Lower lobe of right lung (tissue), 2 donors: ENCODE results near the gene SLC48A1. TPM values are rescaled to one million over a fixed set of nuclear protein-coding genes. Genes with fewer than 3 reads are reported as not detected.

Experiments
- ATAC-seq, 2 donors: fragments of 200-7000 bp; cut with Tn5 transposase; one replicate each; pipeline ENCODE4 v1.9.1; 2020 to 2022; ENCODE audit warnings: mild to moderate bottlenecking in 2 of 2, moderate library complexity in 2 of 2
- DNase-seq: peaks from one replicate; pipeline ENCODE4 v3.0.0-alpha.2; 2020
- H3K27ac ChIP-seq: fragments of 200-600 bp; one replicate; pipeline ENCODE4 v1.8.0; 2022
- H3K27me3 ChIP-seq: fragments of 200-600 bp; one replicate; pipeline ENCODE4 v1.8.0; 2022; ENCODE audit warnings: low read depth
- H3K36me3 ChIP-seq: fragments of 200-600 bp; one replicate; pipeline ENCODE4 v1.8.0; 2022; ENCODE audit warnings: mild to moderate bottlenecking
- H3K4me1 ChIP-seq: fragments of 200-600 bp; one replicate; pipeline ENCODE4 v1.8.0; 2022
- H3K4me3 ChIP-seq: fragments of 200-600 bp; one replicate; pipeline ENCODE4 v1.8.0; 2022; ENCODE audit warnings: mild to moderate bottlenecking
- H3K9me3 ChIP-seq: fragments of 200-600 bp; one replicate; pipeline ENCODE4 v1.8.0; 2022
- CTCF ChIP-seq: fragments of 200-600 bp; IDR thresholded peaks from one replicate; pipeline ENCODE4 v1.8.0; 2022; ENCODE audit warnings: antibody characterized with exemption, mild to moderate bottlenecking
- intact Hi-C: fragments of 100-400 bp; cut with DNase I; formaldehyde crosslinking; loops from one replicate; pipeline ENCODE4 v1.11.0; 2022
- total RNA-seq: library from RNA; stranded (reverse); fragmentation: NEBNext Ultra II Directional; extraction: Animal tissue kit (Norgen Biotek cat#: 25700); gene quantifications from one replicate; pipeline ENCODE4 v1.2.1, GENCODE V29; 2021
- donor health status: DM: no; HTN: yes; CAD: no; lungs with severe emphysema.

SLC48A1 gene
- total RNA-seq, 1 donor from 2014 or later, result 39.9 TPM

- H3K4me3 ChIP-seq, result no peak overlapping the region
- DNase-seq (no peak), ATAC-seq (no peak)
- H3K9me3 ChIP-seq, result no peaks in the 10 kb centered on the region
- peak overlapping the region; percentile 79 for H3K27ac ChIP-seq
- H3K27me3 ChIP-seq, result no peaks in the 10 kb centered on the region
- no peak for TF ChIP-seq CTCF
- no peaks in the 10 kb centered on the region for H3K36me3 ChIP-seq
- H3K4me1 ChIP-seq, result peaks cover 62% of the 10 kb centered on the region
- intact Hi-C loops, result no loop called here
Observed at GRCh38 chr12:47736216-47736615, 36.8 kb upstream of the SLC48A1 start.

- intact Hi-C loops, result no loop called here
- Histone ChIP-seq H3K4me3 (peak overlapping the region; percentile 1), H3K4me1 (peaks cover 70% of the 10 kb centered on the region), H3K27ac (peak overlapping the region; percentile 79), H3K9me3 (no peaks in the 10 kb centered on the region), H3K36me3 (no peaks in the 10 kb centered on the region), H3K27me3 (no peaks in the 10 kb centered on the region)
- DNase-seq (peak; percentile 91), ATAC-seq (peak; percentile 88 to 92)
- no peak for TF ChIP-seq CTCF
Observed at GRCh38 chr12:47736877-47737676, 36.0 kb upstream of the SLC48A1 start.

- TF ChIP-seq CTCF, result no peak
- ATAC-seq (no peak), DNase-seq (no peak)
- H3K9me3 ChIP-seq, result no peaks in the 10 kb centered on the region
- no peak overlapping the region for H3K4me3 ChIP-seq
- H3K27me3 ChIP-seq, result no peaks in the 10 kb centered on the region
- peak overlapping the region; percentile 79 for H3K27ac ChIP-seq
- no peaks in the 10 kb centered on the region for H3K36me3 ChIP-seq
- intact Hi-C loops, result no loop called here
- H3K4me1 ChIP-seq, result peaks cover 70% of the 10 kb centered on the region
Observed at GRCh38 chr12:47737936-47738594, 35.0 kb upstream of the SLC48A1 start.

- H3K9me3 ChIP-seq, result no peaks in the 10 kb centered on the region
- ATAC-seq (no peak), DNase-seq (no peak)
- peaks cover 68% of the 10 kb centered on the region for H3K4me1 ChIP-seq
- no peaks in the 10 kb centered on the region for H3K36me3 ChIP-seq
- intact Hi-C loops, result no loop called here
- H3K27me3 ChIP-seq, result no peaks in the 10 kb centered on the region
- no peak for TF ChIP-seq CTCF
- H3K4me3 ChIP-seq, result no peak overlapping the region
- peak overlapping the region; percentile 67 for H3K27ac ChIP-seq
Observed at GRCh38 chr12:47739297-47739696, 33.7 kb upstream of the SLC48A1 start.

- intact Hi-C loops, result loop anchor here (5.0 kb wide), 1 partner anchor 37 kb away; no protein-coding TSS in a partner anchor
- Histone ChIP-seq H3K27me3 (no peaks in the 10 kb centered on the region), H3K4me3 (no peak overlapping the region), H3K36me3 (no peaks in the 10 kb centered on the region), H3K27ac (peak overlapping the region; percentile 67), H3K4me1 (peaks cover 62% of the 10 kb centered on the region), H3K9me3 (no peaks in the 10 kb centered on the region)
- no peak for TF ChIP-seq CTCF
- ATAC-seq, result no peak
- DNase-seq, result no peak
Observed at GRCh38 chr12:47739979-47740378, 33.1 kb upstream of the SLC48A1 start.
